Prostate gland (tissue), 2 donors: ENCODE results near the gene ARMS2.

Experiments
- CTCF ChIP-seq, 4 experiments: fragments of 200-600 bp in 2 of 4; fragments of 450-650 bp in 2 of 4; sonication (generic) in 2 of 4; IDR thresholded peaks; 1 replicate in 3 of 4; 2 replicates in 1 of 4; pipeline ENCODE4 v1.5.1; 2016 to 2019; ENCODE audit warnings: antibody characterized with exemption in 4 of 4, mild to moderate bottlenecking in 2 of 4, moderate library complexity in 2 of 4
- POLR2A ChIP-seq: fragments of 450-650 bp; IDR thresholded peaks from one replicate; pipeline ENCODE4 v1.6.1; 2016; ENCODE audit warnings: antibody characterized with exemption, mild to moderate bottlenecking
- POLR2AphosphoS5 ChIP-seq: sonication (generic); formaldehyde crosslinking; IDR thresholded peaks from one replicate; pipeline ENCODE4 v1.6.1; 2017; ENCODE audit warnings: antibody characterized with exemption

- TF ChIP-seq POLR2A, result no peak
- TF ChIP-seq CTCF (IDR thresholded peaks at IDR 0.05), result no peak
- no peak for TF ChIP-seq POLR2AphosphoS5
Measured at GRCh38 chr10:122445469-122445868, 9.0 kb upstream of the ARMS2 start.
